WTC11 (cell line): ENCODE results near the gene ZDHHC24. TPM values are rescaled to one million over a fixed set of nuclear protein-coding genes. Genes with fewer than 3 reads are reported as not detected.

Experiments
- ATAC-seq: fragments of 200-7000 bp; cut with Tn5 transposase; 2 replicates; pipeline ENCODE4 v1.10.0; 2021; ENCODE audit warnings: mild to moderate bottlenecking, moderate library complexity
- CTCF ChIA-PET: fragments of 300-600 bp; sonication (Branson Sonifier 250); formaldehyde crosslinking; loops from one replicate; lab custom pipeline; 2021; ENCODE audit warnings: antibody characterized with exemption; lab: Charles Lee
- POLR2A ChIA-PET: fragments of 350-600 bp; sonication (Branson Sonifier 250); formaldehyde crosslinking; loops from one replicate; lab custom pipeline; 2021; ENCODE audit warnings: antibody characterized with exemption; lab: Charles Lee
- DNase-seq: peaks from one replicate; pipeline ENCODE4 v3.0.0; 2021; ENCODE audit warnings: low spot score
- H3K27ac Mint-ChIP-seq: 2 replicates; pipeline ENCODE4 v1.8.0; 2021; ENCODE audit warnings: mixed read lengths
- H3K27me3 Mint-ChIP-seq: 2 replicates; pipeline ENCODE4 v1.8.0; 2021; ENCODE audit warnings: low read depth, mild to moderate bottlenecking, moderate library complexity, mixed read lengths
- H3K36me3 Mint-ChIP-seq: 2 replicates; pipeline ENCODE4 v1.8.0; 2021; ENCODE audit warnings: mixed read lengths
- H3K4me1 Mint-ChIP-seq: 2 replicates; pipeline ENCODE4 v1.8.0; 2022; ENCODE audit warnings: mixed read lengths
- H3K4me3 Mint-ChIP-seq: 2 replicates; pipeline ENCODE4 v1.8.0; 2021; ENCODE audit warnings: mild to moderate bottlenecking, moderate library complexity, mixed read lengths
- H3K9me3 Mint-ChIP-seq: 2 replicates; pipeline ENCODE4 v1.8.0; 2021; ENCODE audit warnings: mixed read lengths
- ATF1 ChIP-seq: sonication (generic); formaldehyde crosslinking; IDR thresholded peaks from 2 replicates; pipeline ENCODE4 v1.8.1; 2023; ENCODE audit warnings: mild to moderate bottlenecking, moderate library complexity, missing genetic modification reagents
- CBFB ChIP-seq: sonication (generic); formaldehyde crosslinking; IDR thresholded peaks from 2 replicates; pipeline ENCODE4 v1.8.1; 2022; ENCODE audit warnings: mild to moderate bottlenecking, low read depth, missing genetic modification reagents
- CDX4 ChIP-seq: fragments of 250-450 bp; sonication (Bioruptor Pico); IDR thresholded peaks from 2 replicates; pipeline ENCODE4 v1.9.0; 2021; ENCODE audit warnings: moderate library complexity, mild to moderate bottlenecking, inconsistent platforms, borderline replicate concordance
- CREM ChIP-seq: sonication (generic); formaldehyde crosslinking; IDR thresholded peaks from 2 replicates; pipeline ENCODE4 v1.8.1; 2022; ENCODE audit warnings: mild to moderate bottlenecking, missing genetic modification reagents, moderate library complexity
- E2F4 ChIP-seq: sonication (generic); formaldehyde crosslinking; IDR thresholded peaks from 2 replicates; pipeline ENCODE4 v1.8.1; 2022; ENCODE audit warnings: low read depth, mild to moderate bottlenecking, moderate library complexity, missing genetic modification reagents, borderline replicate concordance
- FOXK1 ChIP-seq: sonication (generic); formaldehyde crosslinking; IDR thresholded peaks from 2 replicates; pipeline ENCODE4 v1.8.0; 2022; ENCODE audit warnings: mild to moderate bottlenecking, moderate library complexity, missing genetic modification reagents
- JAZF1 ChIP-seq: fragments of 250-450 bp; sonication (Bioruptor Pico); IDR thresholded peaks from 2 replicates; pipeline ENCODE4 v1.9.0; 2021; ENCODE audit warnings: moderate library complexity, mild to moderate bottlenecking, inconsistent platforms
- JUN ChIP-seq: sonication (generic); formaldehyde crosslinking; IDR thresholded peaks from 2 replicates; pipeline ENCODE4 v1.8.0; 2023; ENCODE audit warnings: mild to moderate bottlenecking, missing genetic modification reagents
- NR1H2 ChIP-seq: sonication (generic); formaldehyde crosslinking; IDR thresholded peaks from 2 replicates; pipeline ENCODE4 v1.9.0; 2021; ENCODE audit warnings: mild to moderate bottlenecking, moderate library complexity, missing genetic modification reagents
- NR2C2 ChIP-seq: sonication (generic); formaldehyde crosslinking; IDR thresholded peaks from 2 replicates; pipeline ENCODE4 v1.8.0; 2022; ENCODE audit warnings: mild to moderate bottlenecking, missing genetic modification reagents
- PREB ChIP-seq: sonication (generic); formaldehyde crosslinking; IDR thresholded peaks from 2 replicates; pipeline ENCODE4 v1.8.1; 2022; ENCODE audit warnings: mild to moderate bottlenecking, missing genetic modification reagents, moderate library complexity, borderline replicate concordance
- RORB ChIP-seq: fragments of 250-450 bp; sonication (Bioruptor Pico); IDR thresholded peaks from 2 replicates; pipeline ENCODE4 v1.9.0; 2021; ENCODE audit warnings: mild to moderate bottlenecking
- SP1 ChIP-seq: sonication (generic); formaldehyde crosslinking; conservative IDR thresholded peaks from 2 replicates; pipeline ENCODE4 v1.8.1; 2022; ENCODE audit warnings: missing genetic modification reagents
- TCF7 ChIP-seq: sonication (generic); formaldehyde crosslinking; IDR thresholded peaks from 2 replicates; pipeline ENCODE4 v1.8.0; 2022; ENCODE audit warnings: mild to moderate bottlenecking, low read depth, missing genetic modification reagents, moderate library complexity
- TP53 ChIP-seq: sonication (generic); formaldehyde crosslinking; IDR thresholded peaks from 2 replicates; pipeline ENCODE4 v1.8.1; 2023; ENCODE audit warnings: mild to moderate bottlenecking, missing genetic modification reagents
- ZNF121 ChIP-seq: sonication (generic); formaldehyde crosslinking; IDR thresholded peaks from 2 replicates; pipeline ENCODE4 v1.8.0; 2023; ENCODE audit warnings: missing genetic modification reagents
- ZNF219 ChIP-seq: sonication (generic); formaldehyde crosslinking; IDR thresholded peaks from 2 replicates; pipeline ENCODE4 v1.8.0; 2023; ENCODE audit warnings: missing genetic modification reagents, mild to moderate bottlenecking, borderline replicate concordance
- ZNF317 ChIP-seq: sonication (generic); formaldehyde crosslinking; IDR thresholded peaks from 2 replicates; pipeline ENCODE4 v1.8.1; 2023; ENCODE audit warnings: low read depth, mild to moderate bottlenecking, moderate library complexity, missing genetic modification reagents, borderline replicate concordance
- ZNF423 ChIP-seq: fragments of 250-450 bp; sonication (Bioruptor Pico); IDR thresholded peaks from 2 replicates; pipeline ENCODE4 v2.1.2; 2022; ENCODE audit warnings: mild to moderate bottlenecking, moderate library complexity
- ZNF512 ChIP-seq: sonication (generic); formaldehyde crosslinking; IDR thresholded peaks from 2 replicates; pipeline ENCODE4 v1.8.1; 2022; ENCODE audit warnings: missing genetic modification reagents, borderline replicate concordance
- ZSCAN18 ChIP-seq: fragments of 250-450 bp; sonication (Bioruptor Pico); IDR thresholded peaks from 2 replicates; pipeline ENCODE4 v2.1.2; 2022; ENCODE audit warnings: mild to moderate bottlenecking, moderate library complexity
- total RNA-seq: library from RNA; stranded (reverse); gene quantifications from 3 replicates; pipeline ENCODE4 v1.2.3, GENCODE V29; 2021

The ZDHHC24 gene
- total RNA-seq, 1 experiment from 2014 or later = 14.8 TPM

- Mint-ChIP-seq H3K27ac (no peak overlapping the region), H3K4me3 (no peak overlapping the region)
These were observed 20.4 kb upstream of the ZDHHC24 start for GRCh38 chr11:66566221-66566620.

GRCh38 chr11:66564984-66565383 lies 19.1 kb upstream of the ZDHHC24 start:
- Mint-ChIP-seq H3K4me3 (no peak overlapping the region), H3K36me3 (peaks cover 14% of the 10 kb centered on the region), H3K4me1 (peaks cover 8% of the 10 kb centered on the region), H3K27ac (no peak overlapping the region), H3K27me3 (peaks cover 15% of the 10 kb centered on the region), H3K9me3 (no peaks in the 10 kb centered on the region)
- ATAC-seq (no peak), DNase-seq (no peak)
- CTCF ChIA-PET = no interaction called here
- POLR2A ChIA-PET = no interaction called here
- TF ChIP-seq ZNF219 (CRISPR knock-in tag) (no peak), TCF7 (CRISPR knock-in tag) (no peak), ZNF512 (CRISPR knock-in tag) (no peak), ZNF121 (CRISPR knock-in tag) (no peak)

More at GRCh38 chr11:66566221-66566620, 20.4 kb upstream of the ZDHHC24 start:
- Mint-ChIP-seq H3K4me1 (peaks cover 21% of the 10 kb centered on the region), H3K9me3 (no peaks in the 10 kb centered on the region)
- DNase-seq = no peak
- POLR2A ChIA-PET = no interaction called here
- TF ChIP-seq CBFB (CRISPR knock-in tag) (no peak), SP1 (CRISPR knock-in tag) (no peak), ATF1 (CRISPR knock-in tag) (no peak), ZNF317 (no peak), ZSCAN18 (CRISPR knock-in tag) (no peak), TP53 (CRISPR knock-in tag) (no peak), PREB (CRISPR knock-in tag) (no peak), FOXK1 (CRISPR knock-in tag) (no peak), E2F4 (no peak), NR1H2 (CRISPR knock-in tag) (no peak), JAZF1 (CRISPR knock-in tag) (no peak), RORB (CRISPR knock-in tag) (no peak), CDX4 (CRISPR knock-in tag) (no peak), NR2C2 (CRISPR knock-in tag) (no peak), JUN (CRISPR knock-in tag) (no peak), CREM (CRISPR knock-in tag) (no peak), ZNF423 (CRISPR knock-in tag) (no peak)
- TF ChIP-seq, all 79 proteins: peak for 0
- CTCF ChIA-PET = interaction anchor here (0.6 kb wide), 1 partner anchor 192 kb away, joined by 4 read pairs; no protein-coding TSS in a partner anchor
- peaks cover 15% of the 10 kb centered on the region for H3K27me3 Mint-ChIP-seq
- no peak for ATAC-seq
- H3K36me3 Mint-ChIP-seq = peaks cover 8% of the 10 kb centered on the region; the same call in 1 of the 2 replicates
